Measurements from ENCODE around the gene HSF2BP.
"Not testable (repeated sequence)": the region's sequence is repeated elsewhere in the genome, so short reads cannot be mapped to it uniquely, and the experiment has no call there.

The HSF2BP gene

DNA sequence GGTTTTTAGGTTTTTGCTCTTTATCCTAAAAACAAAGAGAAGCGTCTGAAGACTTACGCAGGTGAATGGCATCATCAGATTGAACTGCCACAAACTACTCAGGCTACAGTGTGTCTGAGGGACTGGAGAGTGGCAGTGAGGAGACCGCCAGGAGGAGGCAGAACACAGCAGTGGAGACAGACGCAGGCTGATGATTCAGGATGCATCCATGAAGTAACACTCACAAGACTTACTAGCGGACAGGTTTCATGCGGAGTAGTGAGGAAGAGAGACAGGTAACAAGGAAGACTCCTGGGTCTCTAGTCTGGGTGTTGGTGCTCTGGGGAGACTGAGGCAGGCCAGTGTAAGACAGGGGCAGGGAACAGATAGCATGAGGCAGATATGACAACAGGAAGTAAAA lies 5.7 kb downstream of the HSF2BP start:
- no peak for DNase-seq (ENCODE audit: low read depth)
- TF ChIP-seq CTCF (IDR thresholded peaks at IDR 0.05; ENCODE audit: low read depth, low read length, missing control alignments) = no peak
- H3K4me3 ChIP-seq (ENCODE audit: low read depth, low read length) = no peak overlapping the region
- in situ Hi-C loops (cut with HindIII; ENCODE audit: low sequenced_read_pairs) = no loop called here

DNA sequence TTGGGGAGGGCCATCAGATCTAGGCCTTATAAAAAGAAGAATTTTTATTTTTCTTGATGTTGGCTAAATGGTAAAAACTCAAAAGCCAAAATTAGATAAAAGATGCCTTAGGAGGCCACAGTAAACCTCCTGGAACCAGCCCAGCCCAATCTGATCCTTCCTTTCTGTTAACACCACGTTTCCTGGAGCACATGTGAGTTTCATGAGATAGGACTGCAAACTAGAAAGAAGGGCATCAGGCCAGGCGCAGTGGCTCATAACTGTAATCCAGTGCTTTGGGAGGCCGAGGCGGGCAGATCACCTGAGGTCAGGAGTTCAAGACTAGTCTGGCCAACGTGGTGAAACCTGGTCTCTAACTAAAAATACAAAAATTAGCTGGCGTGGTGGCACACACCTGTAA lies 6.7 kb downstream of the HSF2BP start:
- no peak for TF ChIP-seq CTCF (IDR thresholded peaks at IDR 0.05; ENCODE audit: low read depth, low read length, missing control alignments)
- no peak overlapping the region for H3K4me3 ChIP-seq (ENCODE audit: low read depth, low read length)
- DNase-seq (ENCODE audit: low read depth) = no peak
- in situ Hi-C loops (cut with HindIII; ENCODE audit: low sequenced_read_pairs) = no loop called here

- H3K4me3 ChIP-seq (ENCODE audit: low read depth, low read length); DNase-seq (ENCODE audit: low read depth); in situ Hi-C loops (cut with HindIII; ENCODE audit: low sequenced_read_pairs): not testable (repeated sequence)
Observed at GRCh38 chr21:43651926-43652325, 7.4 kb downstream of the HSF2BP start.

DNA sequence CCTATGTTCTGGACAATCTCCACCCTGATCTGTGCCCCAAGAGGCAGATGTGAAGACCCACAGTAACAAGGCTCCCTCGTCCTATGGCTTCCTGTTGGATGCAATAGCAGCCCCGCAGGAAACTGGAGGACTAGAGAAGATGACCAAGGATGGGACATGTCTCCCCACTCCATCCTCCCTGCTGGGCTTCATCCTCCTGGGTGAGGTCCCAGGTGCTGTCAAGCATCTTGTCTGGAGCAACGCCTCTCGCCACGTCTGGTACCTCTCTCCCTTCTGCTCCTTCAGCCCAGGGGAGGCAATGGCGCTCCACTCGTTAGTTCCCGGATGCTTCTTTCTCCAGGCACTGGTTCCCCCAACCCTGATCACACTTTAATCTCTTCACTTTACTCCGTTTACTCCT lies 11.1 kb downstream of the HSF2BP start:
- no peak for DNase-seq (ENCODE audit: low read depth)
- H3K4me3 ChIP-seq (ENCODE audit: low read depth, low read length) = no peak overlapping the region
- in situ Hi-C loops (cut with HindIII; ENCODE audit: low sequenced_read_pairs) = no loop called here
- TF ChIP-seq CTCF (IDR thresholded peaks at IDR 0.05; ENCODE audit: low read depth, low read length, missing control alignments) = no peak

DNA sequence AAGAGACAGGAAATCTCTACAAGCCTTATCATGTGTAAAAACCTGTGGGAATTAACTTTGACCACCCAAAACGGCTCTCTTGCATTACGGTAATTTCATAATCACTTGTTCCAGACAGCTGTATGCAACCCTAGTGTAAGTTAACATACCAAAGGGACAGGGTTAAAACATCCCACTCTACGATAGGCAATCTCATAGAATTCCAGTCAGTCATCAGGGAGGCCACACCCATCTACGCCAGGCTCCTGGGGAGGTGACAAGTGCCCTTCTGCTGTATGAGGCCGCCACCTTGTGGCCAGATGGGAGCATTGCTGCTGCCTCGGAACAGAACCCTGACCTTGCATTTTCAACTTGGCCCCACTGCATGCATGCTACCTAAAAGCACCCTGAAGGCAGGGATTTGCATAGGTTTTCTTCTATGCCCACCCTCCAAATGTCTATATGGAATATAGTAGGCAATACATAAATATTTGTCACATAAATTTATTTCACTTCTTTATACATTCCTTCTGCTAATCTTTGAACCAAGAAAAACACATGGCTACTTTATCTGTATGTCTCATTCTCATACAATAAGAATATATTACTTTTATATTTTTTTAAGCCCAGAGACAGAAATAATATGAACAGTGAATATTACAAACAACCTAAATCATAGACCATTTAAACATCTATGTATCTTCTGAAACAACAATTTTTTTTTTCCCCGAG lies 12.6 kb downstream of the HSF2BP start:
- peak; percentile 96 for TF ChIP-seq CTCF (IDR thresholded peaks at IDR 0.05; ENCODE audit: low read depth, low read length, missing control alignments)
- DNase-seq (ENCODE audit: low read depth) = peak; percentile 77
- H3K4me3 ChIP-seq (ENCODE audit: low read depth, low read length) = no peak overlapping the region
- in situ Hi-C loops (cut with HindIII; ENCODE audit: low sequenced_read_pairs) = no loop called here

- no peak for DNase-seq (ENCODE audit: low read depth)
- TF ChIP-seq CTCF (IDR thresholded peaks at IDR 0.05; ENCODE audit: low read depth, low read length, missing control alignments) = no peak
- in situ Hi-C loops (cut with HindIII; ENCODE audit: low sequenced_read_pairs) = no loop called here
- no peak overlapping the region for H3K4me3 ChIP-seq (ENCODE audit: low read depth, low read length)
Observed at GRCh38 chr21:43645976-43646375, 13.3 kb downstream of the HSF2BP start.

GRCh38 chr21:43645136-43645891 lies 14.0 kb downstream of the HSF2BP start:
- H3K4me3 ChIP-seq (ENCODE audit: low read depth, low read length) = no peak overlapping the region
- in situ Hi-C loops (cut with HindIII; ENCODE audit: low sequenced_read_pairs) = no loop called here
- peak; percentile 75 for TF ChIP-seq CTCF (IDR thresholded peaks at IDR 0.05; ENCODE audit: low read depth, low read length, missing control alignments)
- peak; percentile 65 for DNase-seq (ENCODE audit: low read depth)

All from astrocyte of the cerebellum (primary cell).